ENCODE measurements around the gene NCAPG2.

GRCh38 chr7:158583143-158583542 lies 121.5 kb downstream of the NCAPG2 start:
- TF ChIP-seq EZH2 (IDR thresholded peaks at IDR 0.05; ENCODE audit: low read length, missing control alignments) = no peak
- TF ChIP-seq, protein P1, sequence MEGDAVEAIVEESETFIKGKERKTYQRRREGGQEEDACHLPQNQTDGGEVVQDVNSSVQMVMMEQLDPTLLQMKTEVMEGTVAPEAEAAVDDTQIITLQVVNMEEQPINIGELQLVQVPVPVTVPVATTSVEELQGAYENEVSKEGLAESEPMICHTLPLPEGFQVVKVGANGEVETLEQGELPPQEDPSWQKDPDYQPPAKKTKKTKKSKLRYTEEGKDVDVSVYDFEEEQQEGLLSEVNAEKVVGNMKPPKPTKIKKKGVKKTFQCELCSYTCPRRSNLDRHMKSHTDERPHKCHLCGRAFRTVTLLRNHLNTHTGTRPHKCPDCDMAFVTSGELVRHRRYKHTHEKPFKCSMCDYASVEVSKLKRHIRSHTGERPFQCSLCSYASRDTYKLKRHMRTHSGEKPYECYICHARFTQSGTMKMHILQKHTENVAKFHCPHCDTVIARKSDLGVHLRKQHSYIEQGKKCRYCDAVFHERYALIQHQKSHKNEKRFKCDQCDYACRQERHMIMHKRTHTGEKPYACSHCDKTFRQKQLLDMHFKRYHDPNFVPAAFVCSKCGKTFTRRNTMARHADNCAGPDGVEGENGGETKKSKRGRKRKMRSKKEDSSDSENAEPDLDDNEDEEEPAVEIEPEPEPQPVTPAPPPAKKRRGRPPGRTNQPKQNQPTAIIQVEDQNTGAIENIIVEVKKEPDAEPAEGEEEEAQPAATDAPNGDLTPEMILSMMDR (conservative IDR thresholded peaks at IDR 0.05 in 1 of 2, IDR thresholded peaks at IDR 0.05 in 1 of 2; ENCODE audit: low read depth in 1 of 2, low read length in 2 of 2) = no peak
